Measurements from ENCODE around the gene SLIT3.

The SLIT3 gene

DNA sequence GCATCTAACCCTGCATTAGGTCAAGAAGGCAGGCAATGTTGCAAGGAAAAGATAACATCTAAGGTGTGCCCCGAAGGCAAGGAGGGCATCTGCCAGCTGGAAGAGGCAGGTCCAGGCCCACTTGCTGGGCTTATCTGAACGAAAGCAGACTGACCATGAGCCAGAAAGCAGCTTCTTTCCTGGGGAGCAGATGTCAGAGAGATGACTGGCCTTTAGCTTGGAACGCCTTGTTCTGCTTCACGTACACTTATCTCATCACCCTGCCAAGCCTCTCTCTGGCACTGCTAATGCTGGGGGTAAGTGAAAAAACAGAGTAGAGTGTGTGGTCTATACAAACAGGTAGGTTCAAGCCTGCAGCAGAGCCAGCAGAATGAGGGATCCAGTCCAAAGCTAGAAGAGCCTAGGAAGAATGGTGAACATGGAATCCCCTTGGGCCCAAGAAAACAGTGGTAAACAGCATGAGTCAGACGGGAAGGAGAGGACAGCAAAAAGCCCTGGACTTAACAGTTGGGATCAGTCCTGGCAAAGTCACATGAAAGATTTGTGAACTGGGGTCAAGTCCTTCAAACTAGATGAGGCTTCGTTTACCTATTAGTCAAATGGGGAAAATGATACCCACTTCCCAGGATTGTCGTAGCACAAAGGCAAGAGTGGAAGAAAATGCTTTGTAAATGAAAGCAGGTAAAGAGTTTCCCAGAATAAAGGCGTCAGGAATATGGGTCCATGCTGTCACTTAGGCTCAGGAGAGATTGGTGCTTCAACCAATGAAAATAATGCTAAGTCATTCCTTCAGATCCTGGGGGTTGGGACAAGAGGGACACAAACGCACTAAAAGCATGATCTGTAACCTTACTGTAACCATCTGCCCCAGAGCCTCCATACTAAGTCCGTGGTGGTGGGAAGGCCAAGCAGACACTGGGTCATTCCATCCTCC lies 200.9 kb downstream of the SLIT3 start:
- TF ChIP-seq CTCF (IDR thresholded peaks at IDR 0.05; ENCODE audit: low read depth, low read length) (no peak), EZH2phosphoT487 (IDR thresholded peaks at IDR 0.05; ENCODE audit: low read depth) (no peak)
- Histone ChIP-seq H3K4me3 (ENCODE audit: low read length) (no peak overlapping the region), H2AFZ (ENCODE audit: low read depth, low read length) (no peak overlapping the region), H3K27me3 (ENCODE audit: low read depth, low read length) (peaks cover 46% of the 10 kb centered on the region), H3K9ac (ENCODE audit: low read length) (no peak overlapping the region), H3K36me3 (replicated peaks; ENCODE audit: low read depth, low read length) (no peaks in the 10 kb centered on the region), H3K4me2 (ENCODE audit: low read length) (no peak overlapping the region), H3K79me2 (ENCODE audit: low read length) (no peaks in the 10 kb centered on the region), H4K20me1 (ENCODE audit: insufficient read depth, low read length) (no peaks in the 10 kb centered on the region), H3K4me1 (ENCODE audit: low read length) (no peaks in the 10 kb centered on the region), H3K9me3 (ENCODE audit: insufficient read depth, low read length) (no peaks in the 10 kb centered on the region), H3K27ac (ENCODE audit: low read length) (no peak overlapping the region)

- Histone ChIP-seq H2AFZ (ENCODE audit: low read depth, low read length) (no peak overlapping the region), H3K9me3 (ENCODE audit: insufficient read depth, low read length) (no peaks in the 10 kb centered on the region), H3K4me3 (ENCODE audit: low read length) (no peak overlapping the region), H3K36me3 (replicated peaks; ENCODE audit: low read depth, low read length) (no peaks in the 10 kb centered on the region), H3K9ac (ENCODE audit: low read length) (no peak overlapping the region), H3K27me3 (ENCODE audit: low read depth, low read length) (peaks cover 52% of the 10 kb centered on the region), H3K4me2 (ENCODE audit: low read length) (no peak overlapping the region), H3K79me2 (ENCODE audit: low read length) (no peaks in the 10 kb centered on the region), H3K4me1 (ENCODE audit: low read length) (no peaks in the 10 kb centered on the region), H4K20me1 (ENCODE audit: insufficient read depth, low read length) (no peaks in the 10 kb centered on the region), H3K27ac (ENCODE audit: low read length) (no peak overlapping the region)
- TF ChIP-seq EZH2phosphoT487 (IDR thresholded peaks at IDR 0.05; ENCODE audit: low read depth) (no peak), CTCF (IDR thresholded peaks at IDR 0.05; ENCODE audit: low read depth, low read length) (no peak)
Measured at GRCh38 chr5:169098331-169099121, 202.4 kb downstream of the SLIT3 start.

- Histone ChIP-seq H3K9ac (ENCODE audit: low read length) (no peak overlapping the region), H3K79me2 (ENCODE audit: low read length) (no peaks in the 10 kb centered on the region), H2AFZ (ENCODE audit: low read depth, low read length) (no peak overlapping the region), H3K36me3 (replicated peaks; ENCODE audit: low read depth, low read length) (no peaks in the 10 kb centered on the region), H3K9me3 (ENCODE audit: insufficient read depth, low read length) (no peaks in the 10 kb centered on the region), H3K4me1 (ENCODE audit: low read length) (no peaks in the 10 kb centered on the region), H3K27me3 (ENCODE audit: low read depth, low read length) (peaks cover 48% of the 10 kb centered on the region), H3K4me2 (ENCODE audit: low read length) (no peak overlapping the region), H4K20me1 (ENCODE audit: insufficient read depth, low read length) (no peaks in the 10 kb centered on the region), H3K27ac (ENCODE audit: low read length) (no peak overlapping the region), H3K4me3 (ENCODE audit: low read length) (no peak overlapping the region)
- no peak for TF ChIP-seq CTCF (IDR thresholded peaks at IDR 0.05; ENCODE audit: low read depth, low read length)
- no peak for TF ChIP-seq EZH2phosphoT487 (IDR thresholded peaks at IDR 0.05; ENCODE audit: low read depth)
Measured at GRCh38 chr5:169097374-169098326, 203.3 kb downstream of the SLIT3 start.
